PFSK-1 (cell line): Measurements from ENCODE around the gene MAP2K6.

Source experiments
- POLR2AphosphoS5 ChIP-seq: IDR thresholded peaks from 2 replicates; pipeline ENCODE4 v1.6.1; 2012; ENCODE audit warnings: low read depth, mild to moderate bottlenecking, control low read depth, low read length, moderate library complexity
- SIN3A ChIP-seq: IDR thresholded peaks from 2 replicates; pipeline ENCODE4 v1.6.1; 2012; ENCODE audit warnings: mild to moderate bottlenecking, low read length, moderate library complexity, borderline replicate concordance; ENCODE audit not compliant: insufficient read depth
- TAF1 ChIP-seq: IDR thresholded peaks from 2 replicates; pipeline ENCODE4 v1.6.1; 2012; ENCODE audit warnings: low read length, control low read depth, borderline replicate concordance; ENCODE audit not compliant: insufficient read depth
- TF ChIP-seq, protein P1 (sequence below), 2 experiments: IDR thresholded peaks; 2 replicates each; pipeline versions ENCODE4 v1.6.1 to v1.8.0; 2011 to 2012; ENCODE audit warnings: low read depth in 2 of 2, low read length in 2 of 2, control low read depth in 1 of 2, inconsistent platforms in 1 of 2, mild to moderate bottlenecking in 1 of 2, moderate library complexity in 1 of 2; ENCODE audit not compliant: insufficient read depth in 1 of 2

DNA sequence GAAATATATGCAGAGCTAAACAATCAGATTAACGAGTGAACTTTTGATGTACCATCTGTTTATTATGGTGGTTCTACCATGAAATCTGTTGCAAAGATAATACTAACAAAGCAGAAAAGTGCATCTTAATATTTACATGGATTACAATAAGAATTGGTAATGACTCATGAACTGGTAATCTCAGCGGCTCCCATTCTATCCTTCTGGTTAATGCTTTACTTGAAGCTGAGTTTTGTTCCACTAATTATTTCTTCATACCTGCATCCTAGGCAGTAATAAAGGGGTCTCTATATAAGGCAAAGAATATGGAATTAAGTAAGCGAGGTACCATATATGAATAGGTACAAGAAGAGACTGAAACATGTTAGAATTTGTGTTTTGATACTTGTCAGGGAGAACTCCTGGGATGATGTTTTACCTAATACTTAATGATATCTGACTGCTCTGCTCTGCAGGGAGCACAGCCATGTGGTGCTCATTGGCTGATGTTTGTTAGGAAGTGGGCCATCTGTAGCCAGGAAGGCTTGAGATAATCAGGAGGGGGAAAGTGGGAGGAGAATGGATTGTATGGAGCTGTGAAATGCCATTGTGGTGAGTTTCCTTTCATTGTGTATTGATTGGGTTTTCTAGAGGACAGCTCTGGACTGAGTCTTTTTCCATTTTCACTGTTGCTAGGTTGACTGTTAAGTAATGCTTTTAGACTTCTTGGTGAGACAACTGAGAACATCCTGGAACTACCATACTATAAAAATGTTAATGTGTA is 52.6 kb downstream of the MAP2K6 start:
- TF ChIP-seq, protein P1, sequence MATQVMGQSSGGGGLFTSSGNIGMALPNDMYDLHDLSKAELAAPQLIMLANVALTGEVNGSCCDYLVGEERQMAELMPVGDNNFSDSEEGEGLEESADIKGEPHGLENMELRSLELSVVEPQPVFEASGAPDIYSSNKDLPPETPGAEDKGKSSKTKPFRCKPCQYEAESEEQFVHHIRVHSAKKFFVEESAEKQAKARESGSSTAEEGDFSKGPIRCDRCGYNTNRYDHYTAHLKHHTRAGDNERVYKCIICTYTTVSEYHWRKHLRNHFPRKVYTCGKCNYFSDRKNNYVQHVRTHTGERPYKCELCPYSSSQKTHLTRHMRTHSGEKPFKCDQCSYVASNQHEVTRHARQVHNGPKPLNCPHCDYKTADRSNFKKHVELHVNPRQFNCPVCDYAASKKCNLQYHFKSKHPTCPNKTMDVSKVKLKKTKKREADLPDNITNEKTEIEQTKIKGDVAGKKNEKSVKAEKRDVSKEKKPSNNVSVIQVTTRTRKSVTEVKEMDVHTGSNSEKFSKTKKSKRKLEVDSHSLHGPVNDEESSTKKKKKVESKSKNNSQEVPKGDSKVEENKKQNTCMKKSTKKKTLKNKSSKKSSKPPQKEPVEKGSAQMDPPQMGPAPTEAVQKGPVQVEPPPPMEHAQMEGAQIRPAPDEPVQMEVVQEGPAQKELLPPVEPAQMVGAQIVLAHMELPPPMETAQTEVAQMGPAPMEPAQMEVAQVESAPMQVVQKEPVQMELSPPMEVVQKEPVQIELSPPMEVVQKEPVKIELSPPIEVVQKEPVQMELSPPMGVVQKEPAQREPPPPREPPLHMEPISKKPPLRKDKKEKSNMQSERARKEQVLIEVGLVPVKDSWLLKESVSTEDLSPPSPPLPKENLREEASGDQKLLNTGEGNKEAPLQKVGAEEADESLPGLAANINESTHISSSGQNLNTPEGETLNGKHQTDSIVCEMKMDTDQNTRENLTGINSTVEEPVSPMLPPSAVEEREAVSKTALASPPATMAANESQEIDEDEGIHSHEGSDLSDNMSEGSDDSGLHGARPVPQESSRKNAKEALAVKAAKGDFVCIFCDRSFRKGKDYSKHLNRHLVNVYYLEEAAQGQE (IDR thresholded peaks at IDR 0.05; ENCODE audit: insufficient read depth in 1 of 2, low read depth in 2 of 2, low read length in 2 of 2), result no peak
- no peak for TF ChIP-seq POLR2AphosphoS5
- TF ChIP-seq TAF1, result no peak
- no peak for TF ChIP-seq SIN3A
